ENCODE measurements around the gene GALNT18. TPM values are rescaled to one million over a fixed set of nuclear protein-coding genes. Genes with fewer than 3 reads are reported as not detected.

GALNT18 gene
- total RNA-seq, 5 donors from 2014 or later (not counting 1 experiment from before 2014, with no cell fraction given): 0.10 to 0.15 TPM; not detected in 3

GRCh38 chr11:11608783-11609232 is 13.0 kb downstream of the GALNT18 start:
- 75% methylated on average over 2 of the region's 2 CpGs for WGBS (ENCODE audit: insufficient coverage)
- Mint-ChIP-seq H3K27me3 (peaks cover 31 to 35% of the 10 kb centered on the region in 2 donors), H3K27ac (no peak overlapping the region), H3K4me3 (no peak overlapping the region), H3K9me3 (no peaks in the 10 kb centered on the region), H3K4me1 (peaks cover 0 to 2% (median 0%) of the 10 kb centered on the region in 3 donors), H3K36me3 (no peaks in the 10 kb centered on the region)
- ATAC-seq (replicated peaks in 1 of 4) (no peak), DNase-seq (peak in 1 of 35 experiments; percentile 16)
- Histone ChIP-seq H3K9me3 (no peaks in the 10 kb centered on the region), H3K36me3 (ENCODE audit: control insufficient read depth in 2 of 2, extremely low read depth in 1 of 2, insufficient read depth in 1 of 2, low read length in 1 of 2) (no peaks in the 10 kb centered on the region), H3K27me3 (replicated peaks in 1 of 2; ENCODE audit: control insufficient read depth in 2 of 2, extremely low read depth in 1 of 2, insufficient read depth in 2 of 2, low read length in 1 of 2) (peaks cover 0 to 24% of the 10 kb centered on the region in 2 experiments), H3K27ac (ENCODE audit: low read length) (no peak overlapping the region), H3K4me3 (ENCODE audit: control insufficient read depth in 1 of 2, extremely low read depth in 1 of 2, low read length in 1 of 2) (no peak overlapping the region), H3K4me1 (ENCODE audit: control insufficient read depth in 1 of 2, extremely low read depth in 1 of 2, insufficient read depth in 2 of 2, low read length in 2 of 2) (no peaks in the 10 kb centered on the region)
- POLR2A ChIA-PET: no interaction called here
- CTCF ChIA-PET: no interaction called here

- H3K36me3 ChIP-seq (ENCODE audit: control insufficient read depth in 2 of 2, extremely low read depth in 1 of 2, insufficient read depth in 1 of 2, low read length in 1 of 2): no peaks in the 10 kb centered on the region
- ATAC-seq (replicated peaks in 1 of 4): no peak
- H3K4me1 ChIP-seq (ENCODE audit: control insufficient read depth in 1 of 2, extremely low read depth in 1 of 2, insufficient read depth in 2 of 2, low read length in 2 of 2): no peaks in the 10 kb centered on the region
- no peak overlapping the region for H3K27ac Mint-ChIP-seq
- no peak overlapping the region for H3K4me3 ChIP-seq (ENCODE audit: control insufficient read depth in 1 of 2, extremely low read depth in 1 of 2, low read length in 1 of 2)
- POLR2A ChIA-PET: interaction anchor here in 1 of 2 donors (0.7 kb wide), 1 partner anchor 97 kb away, joined by 3 read pairs; no protein-coding TSS in a partner anchor
- H3K9me3 ChIP-seq: no peaks in the 10 kb centered on the region
- WGBS (ENCODE audit: insufficient coverage): 67% methylated on average over 2 of the region's 2 CpGs
- peaks cover 26 to 34% of the 10 kb centered on the region in 2 donors for H3K27me3 Mint-ChIP-seq
- CTCF ChIA-PET: no interaction called here
- DNase-seq: no peak
- H3K27me3 ChIP-seq (replicated peaks in 1 of 2; ENCODE audit: control insufficient read depth in 2 of 2, extremely low read depth in 1 of 2, insufficient read depth in 2 of 2, low read length in 1 of 2): peaks cover 0 to 24% of the 10 kb centered on the region in 2 experiments
- H3K4me3 Mint-ChIP-seq: no peak overlapping the region
- H3K9me3 Mint-ChIP-seq: no peaks in the 10 kb centered on the region
- peaks cover 0 to 2% (median 0%) of the 10 kb centered on the region in 3 donors for H3K4me1 Mint-ChIP-seq
- no peaks in the 10 kb centered on the region for H3K36me3 Mint-ChIP-seq
- H3K27ac ChIP-seq (ENCODE audit: low read length): no peak overlapping the region
These were observed 14.0 kb downstream of the GALNT18 start for GRCh38 chr11:11607772-11608171.

DNA sequence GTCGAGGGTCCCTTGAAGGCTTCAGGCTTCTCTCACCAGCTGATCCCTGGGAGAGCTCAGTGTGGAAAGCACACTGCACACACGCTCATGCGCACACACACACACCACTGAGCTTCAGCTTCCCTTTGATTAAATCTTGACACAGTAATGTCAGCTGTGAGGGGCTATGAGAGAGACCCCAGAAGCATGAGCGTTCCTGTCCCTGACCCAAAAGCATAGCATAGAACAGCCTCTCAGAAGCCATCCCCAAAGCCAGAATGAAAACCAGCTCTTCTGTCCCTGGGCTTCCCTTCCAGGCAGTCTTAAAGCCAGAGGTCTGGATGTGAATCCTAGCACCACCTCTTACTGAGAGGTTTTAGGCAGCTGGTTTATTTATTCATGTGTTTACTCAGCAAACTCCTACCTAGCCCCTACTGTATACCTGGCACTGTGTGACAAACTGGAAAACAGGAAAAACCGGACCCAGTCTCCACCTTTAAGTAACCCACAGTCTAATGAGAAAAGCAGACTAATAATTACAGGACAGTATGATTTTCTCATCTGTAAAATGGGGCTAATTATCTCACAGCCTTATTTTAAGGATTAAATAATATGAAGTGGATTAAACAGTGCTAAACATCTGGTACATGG is 15.9 kb downstream of the GALNT18 start:
- no peak overlapping the region for H3K4me3 Mint-ChIP-seq
- WGBS (ENCODE audit: insufficient coverage): 50% methylated on average over 1 of the region's 5 CpGs
- ATAC-seq (replicated peaks in 1 of 4): no peak
- ChIA-PET POLR2A (no interaction called here), CTCF (no interaction called here)
- H3K9me3 Mint-ChIP-seq: no peaks in the 10 kb centered on the region
- H3K27ac Mint-ChIP-seq: no peak overlapping the region
- Histone ChIP-seq H3K4me1 (ENCODE audit: control insufficient read depth in 1 of 2, extremely low read depth in 1 of 2, insufficient read depth in 2 of 2, low read length in 2 of 2) (no peaks in the 10 kb centered on the region), H3K36me3 (ENCODE audit: control insufficient read depth in 2 of 2, extremely low read depth in 1 of 2, insufficient read depth in 1 of 2, low read length in 1 of 2) (no peaks in the 10 kb centered on the region), H3K4me3 (ENCODE audit: control insufficient read depth in 1 of 2, extremely low read depth in 1 of 2, low read length in 1 of 2) (no peak overlapping the region), H3K27ac (ENCODE audit: low read length) (no peak overlapping the region), H3K27me3 (replicated peaks in 1 of 2; ENCODE audit: control insufficient read depth in 2 of 2, extremely low read depth in 1 of 2, insufficient read depth in 2 of 2, low read length in 1 of 2) (peaks cover 0 to 16% of the 10 kb centered on the region in 2 experiments), H3K9me3 (no peaks in the 10 kb centered on the region)
- no peaks in the 10 kb centered on the region for H3K36me3 Mint-ChIP-seq
- peaks cover 0 to 2% (median 0%) of the 10 kb centered on the region in 3 donors for H3K4me1 Mint-ChIP-seq
- H3K27me3 Mint-ChIP-seq: peaks cover 17 to 32% of the 10 kb centered on the region in 2 donors
- no peak for DNase-seq

- no peaks in the 10 kb centered on the region for H3K36me3 Mint-ChIP-seq
- peaks cover 0 to 2% (median 0%) of the 10 kb centered on the region in 3 donors for H3K4me1 Mint-ChIP-seq
- H3K9me3 ChIP-seq: no peaks in the 10 kb centered on the region
- no peak overlapping the region for H3K27ac Mint-ChIP-seq
- peaks cover 11 to 27% of the 10 kb centered on the region in 2 donors for H3K27me3 Mint-ChIP-seq
- peaks cover 0 to 16% of the 10 kb centered on the region in 2 experiments for H3K27me3 ChIP-seq (replicated peaks in 1 of 2; ENCODE audit: control insufficient read depth in 2 of 2, extremely low read depth in 1 of 2, insufficient read depth in 2 of 2, low read length in 1 of 2)
- H3K4me1 ChIP-seq (ENCODE audit: control insufficient read depth in 1 of 2, extremely low read depth in 1 of 2, insufficient read depth in 2 of 2, low read length in 2 of 2): no peaks in the 10 kb centered on the region
- peaks cover 0 to 5% (median 4%) of the 10 kb centered on the region in 3 donors for H3K9me3 Mint-ChIP-seq
- CTCF ChIA-PET: no interaction called here
- POLR2A ChIA-PET: no interaction called here
- no peak overlapping the region for H3K4me3 ChIP-seq (ENCODE audit: control insufficient read depth in 1 of 2, extremely low read depth in 1 of 2, low read length in 1 of 2)
- H3K36me3 ChIP-seq (ENCODE audit: control insufficient read depth in 2 of 2, extremely low read depth in 1 of 2, insufficient read depth in 1 of 2, low read length in 1 of 2): no peaks in the 10 kb centered on the region
- ATAC-seq (replicated peaks in 1 of 4) (no peak), DNase-seq (no peak)
- H3K27ac ChIP-seq (ENCODE audit: low read length): no peak overlapping the region
- WGBS (ENCODE audit: insufficient coverage): 73% methylated on average over 6 of the region's 6 CpGs
- H3K4me3 Mint-ChIP-seq: no peak overlapping the region
These were observed 16.6 kb downstream of the GALNT18 start for GRCh38 chr11:11605181-11605580.

DNA sequence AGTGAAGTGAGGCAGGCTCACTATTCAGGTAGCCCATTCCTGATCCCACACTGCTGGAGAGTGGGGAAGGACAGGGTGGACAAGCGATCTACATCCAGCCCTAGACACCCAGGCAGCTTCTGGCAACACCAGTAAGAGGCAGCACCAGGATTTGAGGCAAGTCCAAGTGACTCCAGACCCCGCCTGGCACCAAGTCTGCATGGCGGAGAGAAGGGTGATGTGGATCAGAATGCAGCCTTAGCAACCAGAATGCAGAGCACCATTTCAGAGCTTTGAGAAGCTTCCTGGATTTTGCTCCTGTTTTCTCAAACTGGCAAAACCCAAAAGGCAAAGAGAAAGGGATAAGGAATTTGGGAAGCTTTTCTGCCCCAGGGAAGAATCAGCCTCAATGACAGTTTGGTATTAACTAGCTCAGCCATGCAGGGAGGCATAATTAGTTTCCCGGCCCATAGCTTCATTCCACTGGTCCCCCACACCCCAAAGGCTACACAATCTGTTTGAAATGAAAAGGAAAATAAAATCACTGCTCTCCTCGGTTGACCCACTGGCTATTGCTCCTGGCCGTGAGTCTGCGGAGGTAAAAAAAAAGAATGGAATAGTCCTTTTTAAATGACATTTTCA is 17.3 kb downstream of the GALNT18 start:
- Mint-ChIP-seq H3K9me3 (peaks cover 0 to 5% (median 4%) of the 10 kb centered on the region in 3 donors), H3K36me3 (no peaks in the 10 kb centered on the region), H3K4me3 (no peak overlapping the region), H3K27ac (no peak overlapping the region), H3K4me1 (peaks cover 0 to 2% (median 0%) of the 10 kb centered on the region in 3 donors), H3K27me3 (peaks cover 11 to 26% of the 10 kb centered on the region in 2 donors)
- H3K9me3 ChIP-seq: no peaks in the 10 kb centered on the region
- no peak overlapping the region for H3K27ac ChIP-seq (ENCODE audit: low read length)
- peaks cover 0 to 16% of the 10 kb centered on the region in 2 experiments for H3K27me3 ChIP-seq (replicated peaks in 1 of 2; ENCODE audit: control insufficient read depth in 2 of 2, extremely low read depth in 1 of 2, insufficient read depth in 2 of 2, low read length in 1 of 2)
- DNase-seq (no peak), ATAC-seq (replicated peaks in 1 of 4) (no peak)
- H3K36me3 ChIP-seq (ENCODE audit: control insufficient read depth in 2 of 2, extremely low read depth in 1 of 2, insufficient read depth in 1 of 2, low read length in 1 of 2): no peaks in the 10 kb centered on the region
- 75% methylated on average over 2 of the region's 7 CpGs for WGBS (ENCODE audit: insufficient coverage)
- no peaks in the 10 kb centered on the region for H3K4me1 ChIP-seq (ENCODE audit: control insufficient read depth in 1 of 2, extremely low read depth in 1 of 2, insufficient read depth in 2 of 2, low read length in 2 of 2)
- H3K4me3 ChIP-seq (ENCODE audit: control insufficient read depth in 1 of 2, extremely low read depth in 1 of 2, low read length in 1 of 2): no peak overlapping the region
- ChIA-PET POLR2A (no interaction called here), CTCF (no interaction called here)

GRCh38 chr11:11602011-11602410 is 19.8 kb downstream of the GALNT18 start:
- Histone ChIP-seq H3K9me3 (no peaks in the 10 kb centered on the region), H3K27me3 (replicated peaks in 1 of 2; ENCODE audit: control insufficient read depth in 2 of 2, extremely low read depth in 1 of 2, insufficient read depth in 2 of 2, low read length in 1 of 2) (peaks cover 0 to 11% of the 10 kb centered on the region in 2 experiments), H3K4me1 (ENCODE audit: control insufficient read depth in 1 of 2, extremely low read depth in 1 of 2, insufficient read depth in 2 of 2, low read length in 2 of 2) (no peaks in the 10 kb centered on the region), H3K4me3 (ENCODE audit: control insufficient read depth in 1 of 2, extremely low read depth in 1 of 2, low read length in 1 of 2) (no peak overlapping the region), H3K27ac (ENCODE audit: low read length) (no peak overlapping the region), H3K36me3 (ENCODE audit: control insufficient read depth in 2 of 2, extremely low read depth in 1 of 2, insufficient read depth in 1 of 2, low read length in 1 of 2) (no peaks in the 10 kb centered on the region)
- POLR2A ChIA-PET: no interaction called here
- Mint-ChIP-seq H3K9me3 (peaks cover 0 to 5% (median 4%) of the 10 kb centered on the region in 3 donors), H3K4me3 (no peak overlapping the region), H3K36me3 (no peaks in the 10 kb centered on the region), H3K27me3 (peaks cover 11 to 23% of the 10 kb centered on the region in 2 donors), H3K27ac (no peak overlapping the region), H3K4me1 (no peaks in the 10 kb centered on the region)
- CTCF ChIA-PET: no interaction called here
- no peak for DNase-seq
- ATAC-seq (replicated peaks in 1 of 4): no peak
